Gastrocnemius medialis (tissue), 4 donors: ENCODE results near the gene CFAP70. TPM values are rescaled to one million over a fixed set of nuclear protein-coding genes. Genes with fewer than 3 reads are reported as not detected.

ENCODE experiments used
- ATAC-seq, 2 donors: fragments of 150-250 bp; one replicate each; pipeline ENCODE4 v1.9.1; 2016
- DNase-seq, 2 donors: peaks; one replicate each; pipeline ENCODE4 v3.0.0-alpha.2; 2019
- H3K27ac ChIP-seq, 4 donors: fragments of 200-600 bp; sonication (generic); 1 replicate in 1 of 4; 2 replicates in 3 of 4; pipeline ENCODE4 v1.5.1; 2016 to 2018; ENCODE audit warnings: mild to moderate bottlenecking in 2 of 4, moderate library complexity in 1 of 4
- H3K27me3 ChIP-seq, 3 donors: fragments of 200-600 bp; sonication (generic) in 2 of 3; 1 replicate in 1 of 3; 2 replicates in 2 of 3; pipeline versions ENCODE4 v1.5.1 to v1.6.0; 2016 to 2019; ENCODE audit warnings: mild to moderate bottlenecking in 1 of 3, moderate library complexity in 1 of 3
- H3K36me3 ChIP-seq, 2 donors: fragments of 200-600 bp; sonication (generic) in 1 of 2; one replicate each; pipeline ENCODE4 v1.5.1; 2017 to 2018
- H3K4me1 ChIP-seq, 2 donors: fragments of 200-600 bp; sonication (generic) in 1 of 2; one replicate each; pipeline ENCODE4 v1.5.1; 2016 to 2017; ENCODE audit warnings: mild to moderate bottlenecking in 2 of 2
- H3K4me3 ChIP-seq, 4 donors: fragments of 200-600 bp; sonication (generic) in 3 of 4; 1 replicate in 1 of 4; 2 replicates in 3 of 4; pipeline ENCODE4 v1.5.1; 2016 to 2019; ENCODE audit warnings: mild to moderate bottlenecking in 2 of 4
- H3K9me3 ChIP-seq, 3 donors: fragments of 200-600 bp; sonication (generic) in 2 of 3; 1 replicate in 1 of 3; 2 replicates in 2 of 3; pipeline ENCODE4 v1.5.1; 2016 to 2019
- CTCF ChIP-seq, 5 experiments: fragments of 450-650 bp in 3 of 5; fragments of 200-600 bp in 2 of 5; sonication (generic) in 2 of 5; IDR thresholded peaks in 4 of 5; conservative IDR thresholded peaks in 1 of 5; 1 replicate in 4 of 5; 2 replicates in 1 of 5; pipeline ENCODE4 v1.5.1; 2016 to 2019; ENCODE audit warnings: antibody characterized with exemption in 5 of 5, mild to moderate bottlenecking in 3 of 5, moderate library complexity in 3 of 5
- POLR2A ChIP-seq, 2 donors: fragments of 450-650 bp; IDR thresholded peaks; one replicate each; pipeline ENCODE4 v1.6.1; 2017; ENCODE audit warnings: antibody characterized with exemption in 2 of 2, mild to moderate bottlenecking in 2 of 2, moderate library complexity in 2 of 2
- in situ Hi-C, 4 donors: fragments of 200-750 bp; cut with MboI; loops; one replicate each; pipeline versions ENCODE4 v1.15.0 to v1.8.0; 2017; ENCODE audit warnings: low sequenced_read_pairs in 4 of 4
- intact Hi-C: fragments of 100-400 bp; cut with DNase I; formaldehyde crosslinking; loops from one replicate; pipeline ENCODE4 v1.15.1; 2023; ENCODE audit warnings: low total_unique reads
- total RNA-seq, 4 donors: library from RNA; depleted of rRNA; stranded (reverse); fragments of >200 nt; gene quantifications; one replicate each; pipeline versions ENCODE4 v1.1.0 to v1.2.3, GENCODE V29; 2016

The CFAP70 gene
- total RNA-seq, 4 donors from 2014 or later = 0.20 to 1.8 (median 1.1) TPM

DNA sequence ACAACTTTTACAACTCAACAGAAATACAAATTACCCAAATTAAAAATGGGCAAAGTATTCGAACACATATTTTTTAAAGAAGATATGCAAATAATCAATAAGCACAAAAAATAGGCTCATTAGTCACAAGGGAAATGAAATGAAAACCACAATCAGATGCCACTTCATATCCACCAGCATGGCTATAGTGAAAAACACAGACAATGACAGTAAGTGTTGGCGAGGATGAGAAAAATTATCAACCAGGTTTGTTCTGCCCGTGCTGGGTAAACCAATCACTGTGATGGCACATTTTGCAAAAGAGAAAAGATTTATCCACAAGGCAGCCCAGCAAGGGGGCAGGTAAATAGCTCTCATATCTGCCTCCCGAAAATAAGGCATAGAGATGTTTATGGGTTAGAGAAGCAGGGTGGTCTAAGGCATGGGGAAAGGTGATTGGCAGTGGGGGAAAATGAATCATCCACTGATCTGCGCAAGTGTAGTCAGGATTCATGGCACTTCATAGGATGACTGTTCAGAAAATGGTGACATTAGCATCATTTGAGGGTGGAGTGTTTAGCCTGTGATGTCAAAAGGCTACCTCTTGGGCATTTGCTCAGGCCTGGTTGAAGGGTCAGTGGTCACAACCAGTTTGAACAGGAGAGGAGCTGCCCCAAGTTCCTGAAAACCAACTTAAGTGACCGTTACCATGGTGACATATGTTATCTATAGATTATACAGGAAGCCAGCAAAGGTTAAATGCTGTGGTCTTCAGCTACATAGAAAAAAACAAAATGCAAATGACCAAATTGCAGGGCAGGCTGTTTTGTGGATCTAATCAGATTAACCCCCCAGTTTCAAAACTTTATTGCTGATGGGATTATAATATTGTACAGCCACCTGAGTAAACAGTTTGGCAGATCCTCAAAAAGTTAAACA, 8.0 kb upstream of the CFAP70 start:
- Histone ChIP-seq H3K4me3 (no peak overlapping the region), H3K27me3 (no peaks in the 10 kb centered on the region), H3K36me3 (peaks cover 0 to 67% of the 10 kb centered on the region in 2 donors), H3K27ac (no peak overlapping the region), H3K4me1 (no peaks in the 10 kb centered on the region), H3K9me3 (no peaks in the 10 kb centered on the region)
- DNase-seq (no peak), ATAC-seq (no peak)
- in situ Hi-C loops (no loop called here), intact Hi-C loops (no loop called here)
- TF ChIP-seq POLR2A (IDR thresholded peaks at IDR 0.05) (no peak), CTCF (IDR thresholded peaks at IDR 0.05 in 4 of 5, conservative IDR thresholded peaks at IDR 0.05 in 1 of 5) (no peak)

DNA sequence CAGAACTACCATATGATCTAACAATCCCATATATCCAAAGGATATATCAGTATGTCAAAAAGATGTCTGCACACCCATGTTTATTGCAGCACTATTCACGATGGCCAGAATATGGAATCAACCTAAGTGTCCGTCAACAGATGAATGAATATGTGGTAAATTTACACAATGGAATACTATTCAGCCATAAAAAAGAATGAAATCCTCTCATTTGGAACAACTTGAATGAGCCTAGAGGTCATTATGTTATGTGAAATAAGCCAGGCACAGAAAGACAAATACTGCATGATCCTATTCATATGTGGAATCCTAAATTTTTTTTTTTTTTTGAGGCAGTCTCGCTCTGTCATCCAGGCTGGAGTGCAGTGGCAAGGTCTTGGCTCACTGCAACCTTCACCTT, 6.3 kb upstream of the CFAP70 start:
- Histone ChIP-seq H3K4me1 (no peaks in the 10 kb centered on the region), H3K4me3 (no peak overlapping the region), H3K36me3 (peaks cover 0 to 51% of the 10 kb centered on the region in 2 donors), H3K27me3 (no peaks in the 10 kb centered on the region), H3K9me3 (no peaks in the 10 kb centered on the region), H3K27ac (no peak overlapping the region)
- TF ChIP-seq CTCF (IDR thresholded peaks at IDR 0.05 in 4 of 5, conservative IDR thresholded peaks at IDR 0.05 in 1 of 5) (no peak), POLR2A (IDR thresholded peaks at IDR 0.05) (no peak)
- ATAC-seq (no peak), DNase-seq (no peak)
- intact Hi-C loops (no loop called here), in situ Hi-C loops (no loop called here)

- Histone ChIP-seq H3K27ac (no peak overlapping the region), H3K9me3 (no peaks in the 10 kb centered on the region), H3K27me3 (no peaks in the 10 kb centered on the region), H3K4me3 (peak overlapping the region in 2 of 4 donors; percentile 84 to 96), H3K4me1 (peaks cover 6 to 15% of the 10 kb centered on the region in 2 donors), H3K36me3 (peaks cover 0 to 7% of the 10 kb centered on the region in 2 donors)
- ATAC-seq = peak in 1 of 2 donors; percentile 5
- intact Hi-C loops (no loop called here), in situ Hi-C loops (no loop called here)
- TF ChIP-seq CTCF (IDR thresholded peaks at IDR 0.05 in 4 of 5, conservative IDR thresholded peaks at IDR 0.05 in 1 of 5) (no peak), POLR2A (IDR thresholded peaks at IDR 0.05) (no peak)
- DNase-seq = no peak
Observed at GRCh38 chr10:73359492-73359891, 828 bp upstream of the CFAP70 start.

- Histone ChIP-seq H3K4me3 (peak overlapping the region; percentile 84 to 96 (median 90)), H3K9me3 (no peaks in the 10 kb centered on the region), H3K27ac (peak overlapping the region in 1 of 4 donors; percentile 56), H3K4me1 (peaks cover 6 to 15% of the 10 kb centered on the region in 2 donors), H3K27me3 (no peaks in the 10 kb centered on the region), H3K36me3 (no peaks in the 10 kb centered on the region)
- in situ Hi-C loops = no loop called here
- no peak for ATAC-seq
- no peak for DNase-seq
- no peak for TF ChIP-seq CTCF (IDR thresholded peaks at IDR 0.05 in 4 of 5, conservative IDR thresholded peaks at IDR 0.05 in 1 of 5)
- TF ChIP-seq POLR2A (IDR thresholded peaks at IDR 0.05) = no peak
- intact Hi-C loops = no loop called here
Observed at GRCh38 chr10:73357821-73358220, 843 bp downstream of the CFAP70 start.
